NOMO-1 treated with DMSO at 0.1 percent for 48 hours (cell line): ENCODE data around the gene GPAT3.
"Not testable (repeated sequence)": the region's sequence is repeated elsewhere in the genome, so short reads cannot be mapped to it uniquely, and the experiment has no call there.

ENCODE experiments used
- DNase-seq: peaks from one replicate; lab custom pipeline; 2025; ENCODE audit not compliant: unreplicated experiment; lab: John Stamatoyannopoulos, UW

Gene GPAT3

GRCh38 chr4:83548151-83548905, 12.4 kb downstream of the GPAT3 start:
- peak; percentile 89 for DNase-seq

- DNase-seq = no peak
These were observed 16.2 kb downstream of the GPAT3 start for GRCh38 chr4:83552083-83552482.

- peak; percentile 85 for DNase-seq
These were observed 17.0 kb downstream of the GPAT3 start for GRCh38 chr4:83552924-83553323.

- peak; percentile 65 for DNase-seq
These were observed 20.2 kb downstream of the GPAT3 start for GRCh38 chr4:83556006-83556707.

- no peak for DNase-seq
These were observed 20.9 kb downstream of the GPAT3 start for GRCh38 chr4:83556816-83557215.

GRCh38 chr4:83558059-83558653, 22.2 kb downstream of the GPAT3 start:
- DNase-seq = no peak

GRCh38 chr4:83558680-83559079, 22.8 kb downstream of the GPAT3 start:
- DNase-seq = peak; percentile 88

GRCh38 chr4:83560523-83560922, 24.6 kb downstream of the GPAT3 start:
- DNase-seq = no peak

GRCh38 chr4:83561381-83561780, 25.5 kb downstream of the GPAT3 start:
- peak; percentile 80 for DNase-seq

GRCh38 chr4:83563998-83564397, 28.1 kb downstream of the GPAT3 start:
- no peak for DNase-seq

GRCh38 chr4:83568062-83568461, 32.2 kb downstream of the GPAT3 start:
- DNase-seq = peak; percentile 82

GRCh38 chr4:83569429-83569828, 33.5 kb downstream of the GPAT3 start:
- no peak for DNase-seq

- DNase-seq = peak; percentile 99
These were observed 34.1 kb downstream of the GPAT3 start for GRCh38 chr4:83569987-83570386.

- no peak for DNase-seq
These were observed 36.9 kb downstream of the GPAT3 start for GRCh38 chr4:83572848-83573247.

GRCh38 chr4:83574247-83574646, 38.3 kb downstream of the GPAT3 start:
- peak; percentile 78 for DNase-seq

- not testable (repeated sequence) for DNase-seq
These were observed 40.3 kb downstream of the GPAT3 start for GRCh38 chr4:83576237-83576636.

GRCh38 chr4:83581411-83582288, 45.7 kb downstream of the GPAT3 start:
- DNase-seq = peak; percentile 86

- no peak for DNase-seq
These were observed 46.4 kb downstream of the GPAT3 start for GRCh38 chr4:83582289-83582785.

GRCh38 chr4:83585982-83586508, 50.1 kb downstream of the GPAT3 start:
- DNase-seq = no peak

GRCh38 chr4:83589279-83589678, 53.4 kb downstream of the GPAT3 start:
- no peak for DNase-seq

GRCh38 chr4:83591056-83591455, 55.1 kb downstream of the GPAT3 start:
- DNase-seq = no peak
